Hepatocyte (in vitro differentiated cells): ENCODE measurements around the gene ZNF385C. TPM values are rescaled to one million over a fixed set of nuclear protein-coding genes. Genes with fewer than 3 reads are reported as not detected.

Experiments
- DNase-seq: peaks from one replicate; pipeline ENCODE4 v3.0.0-alpha.2; 2016; ENCODE audit warnings: low spot score
- H2AFZ ChIP-seq: fragments of 200-600 bp; sonication (generic); 2 replicates; pipeline ENCODE4 v1.6.0; 2016; ENCODE audit warnings: antibody characterized with exemption, mild to moderate bottlenecking
- H3K27ac ChIP-seq: fragments of 200-600 bp; sonication (generic); 2 replicates; pipeline ENCODE4 v1.5.1; 2016; ENCODE audit warnings: mild to moderate bottlenecking
- H3K27me3 ChIP-seq: fragments of 200-600 bp; sonication (generic); 2 replicates; pipeline ENCODE4 v1.6.1; 2016
- H3K36me3 ChIP-seq: fragments of 200-600 bp; sonication (generic); replicated peaks from 2 replicates; pipeline ENCODE4 v1.5.1; 2016; ENCODE audit warnings: low read depth; ENCODE audit not compliant: insufficient read depth
- H3K4me1 ChIP-seq: fragments of 200-600 bp; sonication (generic); 2 replicates; pipeline ENCODE4 v1.5.1; 2016; ENCODE audit warnings: mild to moderate bottlenecking, moderate library complexity; ENCODE audit not compliant: insufficient read depth
- H3K4me2 ChIP-seq: fragments of 200-600 bp; sonication (generic); 2 replicates; pipeline ENCODE4 v1.6.0; 2016
- H3K4me3 ChIP-seq: fragments of 200-600 bp; sonication (generic); 2 replicates; pipeline ENCODE4 v1.5.1; 2016; ENCODE audit warnings: mild to moderate bottlenecking
- H3K79me2 ChIP-seq: fragments of 200-600 bp; sonication (generic); 2 replicates; pipeline ENCODE4 v1.6.0; 2017; ENCODE audit warnings: mild to moderate bottlenecking
- H3K9me2 ChIP-seq: fragments of 200-600 bp; sonication (generic); replicated peaks from 2 replicates; pipeline ENCODE4 v1.6.0; 2017; ENCODE audit warnings: mild to moderate bottlenecking; ENCODE audit not compliant: insufficient read depth
- H3K9me3 ChIP-seq: fragments of 200-600 bp; sonication (generic); 2 replicates; pipeline ENCODE4 v1.5.1; 2016; ENCODE audit warnings: low read depth, mild to moderate bottlenecking
- H4K20me1 ChIP-seq: fragments of 200-600 bp; sonication (generic); 2 replicates; pipeline ENCODE4 v1.6.0; 2016; ENCODE audit warnings: mild to moderate bottlenecking; ENCODE audit not compliant: insufficient read depth, poor library complexity, severe bottlenecking
- CTCF ChIP-seq: fragments of 200-600 bp; sonication (generic); IDR thresholded peaks from 2 replicates; pipeline ENCODE4 v1.5.1; 2016; ENCODE audit warnings: antibody characterized with exemption, mild to moderate bottlenecking; ENCODE audit not compliant: poor library complexity
- EZH2 ChIP-seq: fragments of 200-600 bp; sonication (generic); IDR thresholded peaks from 2 replicates; pipeline ENCODE4 v1.6.1; 2016; ENCODE audit warnings: antibody characterized with exemption, mild to moderate bottlenecking, borderline replicate concordance
- EZH2phosphoT487 ChIP-seq: fragments of 200-600 bp; sonication (generic); IDR thresholded peaks from one replicate; pipeline ENCODE4 v1.6.1; 2018; ENCODE audit warnings: antibody characterized with exemption, mild to moderate bottlenecking, low read depth, moderate library complexity; ENCODE audit not compliant: unreplicated experiment, severe bottlenecking
- WGBS: methylation state at CpG from one replicate; pipeline ENCODE4 v1.1.6; 2016; ENCODE audit warnings: low lambda C conversion rate; ENCODE audit errors: missing lambda C conversion rate; 5-methylcytosine and 5-hydroxymethylcytosine counted together
- polyA plus RNA-seq: library from polyadenylated mRNA; unstranded; fragments of >200 nt; fragmentation: Nextera tagmentation; extraction: Ambion mirVana; gene quantifications from 2 replicates; pipeline ENCODE4 v1.2.1, GENCODE V29; 2016
- total RNA-seq: library from RNA; depleted of rRNA; stranded (reverse); fragments of >200 nt; gene quantifications from 2 replicates; pipeline ENCODE4 v1.2.3, GENCODE V29; 2014

The ZNF385C gene
- total and polyA plus RNA-seq, 2 experiments from 2014 or later, result 0.45 to 0.63 TPM

- H3K9me2 ChIP-seq, result no peaks in the 10 kb centered on the region
- H2AFZ ChIP-seq, result no peak overlapping the region
- H3K9me3 ChIP-seq, result no peaks in the 10 kb centered on the region
- H3K4me1 ChIP-seq, result peaks cover 7% of the 10 kb centered on the region
- 36% methylated on average over 12 of the region's 12 CpGs for WGBS
- no peaks in the 10 kb centered on the region for H4K20me1 ChIP-seq
- H3K27ac ChIP-seq, result no peak overlapping the region
- no peak for DNase-seq
- TF ChIP-seq EZH2 (no peak), CTCF (no peak), EZH2phosphoT487 (no peak)
- no peak overlapping the region for H3K4me3 ChIP-seq
- no peaks in the 10 kb centered on the region for H3K79me2 ChIP-seq
- peaks cover 18% of the 10 kb centered on the region for H3K27me3 ChIP-seq
- H3K36me3 ChIP-seq, result no peaks in the 10 kb centered on the region
- H3K4me2 ChIP-seq, result no peak overlapping the region
Observed at GRCh38 chr17:42053731-42054500, 44.4 kb downstream of the ZNF385C start.

GRCh38 chr17:42052346-42052877 lies 45.9 kb downstream of the ZNF385C start:
- no peak overlapping the region for H3K4me3 ChIP-seq
- TF ChIP-seq EZH2phosphoT487 (no peak), EZH2 (no peak), CTCF (no peak)
- H3K4me2 ChIP-seq, result no peak overlapping the region
- peaks cover 18% of the 10 kb centered on the region for H3K27me3 ChIP-seq
- H4K20me1 ChIP-seq, result no peaks in the 10 kb centered on the region
- H3K36me3 ChIP-seq, result no peaks in the 10 kb centered on the region
- no peak for DNase-seq
- H2AFZ ChIP-seq, result no peak overlapping the region
- H3K9me3 ChIP-seq, result no peaks in the 10 kb centered on the region
- H3K79me2 ChIP-seq, result no peaks in the 10 kb centered on the region
- no peaks in the 10 kb centered on the region for H3K9me2 ChIP-seq
- H3K27ac ChIP-seq, result no peak overlapping the region
- peaks cover 7% of the 10 kb centered on the region for H3K4me1 ChIP-seq
- WGBS, result 86% methylated on average over 6 of the region's 6 CpGs

DNA sequence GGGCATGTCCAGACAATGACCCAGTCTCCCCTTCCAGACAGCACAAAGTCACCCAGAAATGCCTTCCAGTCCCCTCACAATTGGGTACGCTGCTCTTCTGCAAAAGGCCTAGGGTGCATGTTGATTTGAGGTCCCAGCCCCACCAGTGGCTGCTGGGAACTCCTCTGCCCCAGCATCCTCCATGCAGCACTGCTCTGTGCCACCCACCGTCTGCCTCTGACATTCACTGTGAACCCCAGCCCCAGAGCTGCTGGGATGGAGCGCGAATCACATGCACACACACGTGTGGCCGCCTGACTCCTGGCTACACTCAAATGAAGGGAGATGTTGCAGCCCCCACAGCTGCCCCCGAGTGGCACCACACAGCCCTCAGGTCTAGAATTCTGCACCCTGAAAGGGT lies 46.6 kb downstream of the ZNF385C start:
- DNase-seq, result no peak
- no peak overlapping the region for H3K4me2 ChIP-seq
- no peaks in the 10 kb centered on the region for H3K36me3 ChIP-seq
- H3K27me3 ChIP-seq, result peaks cover 18% of the 10 kb centered on the region
- H3K9me2 ChIP-seq, result no peaks in the 10 kb centered on the region
- no peak overlapping the region for H3K27ac ChIP-seq
- H3K4me3 ChIP-seq, result no peak overlapping the region
- H2AFZ ChIP-seq, result no peak overlapping the region
- H4K20me1 ChIP-seq, result no peaks in the 10 kb centered on the region
- WGBS, result 90% methylated on average over 7 of the region's 7 CpGs
- TF ChIP-seq EZH2phosphoT487 (no peak), EZH2 (no peak), CTCF (no peak)
- H3K4me1 ChIP-seq, result peaks cover 7% of the 10 kb centered on the region
- H3K79me2 ChIP-seq, result no peaks in the 10 kb centered on the region
- no peaks in the 10 kb centered on the region for H3K9me3 ChIP-seq
